ENCODE results near the gene ZXDC.

DNA sequence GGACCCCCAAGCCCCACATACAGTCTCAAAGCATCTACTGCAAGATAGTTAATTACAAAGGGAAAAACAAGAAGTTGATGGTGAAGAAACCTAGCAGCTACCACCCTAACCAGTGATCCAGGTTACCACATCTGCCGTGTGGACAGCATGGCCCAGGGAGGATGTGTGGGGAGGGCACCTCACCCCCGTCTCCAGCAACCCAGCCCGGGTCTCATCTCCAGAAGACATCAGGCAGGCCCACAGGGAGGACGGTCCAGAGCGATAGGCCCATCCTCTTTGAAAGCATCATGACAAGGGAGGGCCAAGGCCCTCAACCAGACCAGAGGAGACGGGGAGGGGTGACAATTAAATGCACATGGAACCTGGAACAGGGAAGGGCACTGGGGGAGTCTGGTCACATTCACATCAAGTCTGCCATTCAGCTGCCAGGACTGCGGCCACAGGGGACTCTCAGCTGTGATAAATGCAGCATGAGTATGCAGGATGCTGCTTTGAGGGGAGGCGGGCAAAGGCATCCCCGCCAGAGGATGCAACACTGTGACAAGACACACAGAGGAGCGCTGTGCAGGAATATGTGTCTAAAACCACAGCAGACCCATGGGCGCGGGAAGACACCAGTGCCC lies 18.8 kb downstream of the ZXDC start:
- TF ChIP-seq KDM1A (IDR thresholded peaks at IDR 0.05), result no peak
- no peak for TF ChIP-seq ZNF644 (tag; IDR thresholded peaks at IDR 0.05; ENCODE audit: low read depth)
- TF ChIP-seq POLR2A (conservative IDR thresholded peaks at IDR 0.05), result no peak
- TF ChIP-seq SAFB (IDR thresholded peaks at IDR 0.05; ENCODE audit: borderline replicate concordance, low read depth, low read length), result no peak
- TF ChIP-seq RFX5 (IDR thresholded peaks at IDR 0.05; ENCODE audit: low read depth, low read length), result no peak
- TF ChIP-seq MIER1 (IDR thresholded peaks at IDR 0.05; ENCODE audit: low read depth), result no peak
- no peak for TF ChIP-seq ZNF24 (IDR thresholded peaks at IDR 0.05)
- no peak for TF ChIP-seq REST (IDR thresholded peaks at IDR 0.05; ENCODE audit: borderline replicate concordance)
- TF ChIP-seq REST (CRISPR knock-in tag; IDR thresholded peaks at IDR 0.05; ENCODE audit: low read depth), result no peak
- no peak for TF ChIP-seq FOXP1 (CRISPR knock-in tag; IDR thresholded peaks at IDR 0.05)
- no peak for TF ChIP-seq ZNF282 (CRISPR knock-in tag; IDR thresholded peaks at IDR 0.05)
- no peak for TF ChIP-seq L3MBTL2 (IDR thresholded peaks at IDR 0.05)
- TF ChIP-seq TAF15 (IDR thresholded peaks at IDR 0.05; ENCODE audit: low read depth, low read length), result no peak
- TF ChIP-seq SREBF1 (IDR thresholded peaks at IDR 0.05; ENCODE audit: borderline replicate concordance, low read depth, low read length), result no peak
- no peak for TF ChIP-seq RB1 (IDR thresholded peaks at IDR 0.05; ENCODE audit: low read depth)
